Measurements from ENCODE around the gene FREM1. TPM values are rescaled to one million over a fixed set of nuclear protein-coding genes. Genes with fewer than 3 reads are reported as not detected.
A peak's percentile ranks its signal among the peaks of the same experiment; 100 is the strongest.

Gene FREM1
- polyA plus RNA-seq, 1 of the 3 experiments (the other 2 are of a cell fraction) = 0.26 TPM

DNA sequence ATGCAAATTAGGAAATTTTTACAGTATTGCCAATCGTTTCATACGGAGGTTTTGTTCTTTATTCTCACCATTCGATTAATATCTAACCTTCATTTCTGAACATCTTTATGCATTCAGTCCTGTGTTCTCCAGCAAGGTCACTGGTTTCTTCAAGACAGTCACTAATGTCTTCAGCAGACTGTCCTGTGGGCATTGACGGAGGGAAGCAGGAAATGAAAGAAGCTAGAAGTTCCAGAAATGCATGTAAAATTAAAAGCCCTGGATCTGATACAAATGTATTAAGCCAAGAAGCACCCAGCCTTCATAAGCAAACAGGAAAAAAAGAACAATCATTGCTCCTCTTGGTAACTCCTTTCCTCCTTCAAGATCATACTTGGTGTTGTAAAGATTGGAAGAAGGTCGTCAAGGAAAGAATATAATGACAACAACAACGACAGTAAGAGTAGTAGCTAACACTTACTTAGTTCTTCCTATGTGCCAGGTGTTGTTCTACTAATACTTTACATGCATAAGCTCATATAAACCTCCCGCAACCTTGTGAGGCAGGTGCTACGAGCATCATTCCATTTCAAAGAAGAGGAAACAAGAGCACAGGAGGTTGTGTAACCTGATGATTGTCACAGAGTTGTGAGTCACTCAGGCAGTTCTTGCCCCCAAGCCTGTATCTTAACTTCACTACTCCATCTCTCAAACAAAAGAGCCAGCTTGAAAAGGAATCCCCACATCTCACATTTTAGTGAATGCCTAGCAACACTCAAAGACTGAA, 127.8 kb downstream of the FREM1 start (continued):
- TF ChIP-seq, protein P1, sequence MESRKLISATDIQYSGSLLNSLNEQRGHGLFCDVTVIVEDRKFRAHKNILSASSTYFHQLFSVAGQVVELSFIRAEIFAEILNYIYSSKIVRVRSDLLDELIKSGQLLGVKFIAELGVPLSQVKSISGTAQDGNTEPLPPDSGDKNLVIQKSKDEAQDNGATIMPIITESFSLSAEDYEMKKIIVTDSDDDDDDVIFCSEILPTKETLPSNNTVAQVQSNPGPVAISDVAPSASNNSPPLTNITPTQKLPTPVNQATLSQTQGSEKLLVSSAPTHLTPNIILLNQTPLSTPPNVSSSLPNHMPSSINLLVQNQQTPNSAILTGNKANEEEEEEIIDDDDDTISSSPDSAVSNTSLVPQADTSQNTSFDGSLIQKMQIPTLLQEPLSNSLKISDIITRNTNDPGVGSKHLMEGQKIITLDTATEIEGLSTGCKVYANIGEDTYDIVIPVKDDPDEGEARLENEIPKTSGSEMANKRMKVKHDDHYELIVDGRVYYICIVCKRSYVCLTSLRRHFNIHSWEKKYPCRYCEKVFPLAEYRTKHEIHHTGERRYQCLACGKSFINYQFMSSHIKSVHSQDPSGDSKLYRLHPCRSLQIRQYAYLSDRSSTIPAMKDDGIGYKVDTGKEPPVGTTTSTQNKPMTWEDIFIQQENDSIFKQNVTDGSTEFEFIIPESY (IDR thresholded peaks at IDR 0.05; ENCODE audit: borderline replicate concordance, low read depth) = no peak
- TF ChIP-seq, protein P2, sequence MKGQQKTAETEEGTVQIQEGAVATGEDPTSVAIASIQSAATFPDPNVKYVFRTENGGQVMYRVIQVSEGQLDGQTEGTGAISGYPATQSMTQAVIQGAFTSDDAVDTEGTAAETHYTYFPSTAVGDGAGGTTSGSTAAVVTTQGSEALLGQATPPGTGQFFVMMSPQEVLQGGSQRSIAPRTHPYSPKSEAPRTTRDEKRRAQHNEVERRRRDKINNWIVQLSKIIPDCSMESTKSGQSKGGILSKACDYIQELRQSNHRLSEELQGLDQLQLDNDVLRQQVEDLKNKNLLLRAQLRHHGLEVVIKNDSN (IDR thresholded peaks at IDR 0.05; ENCODE audit: borderline replicate concordance, low read depth) = no peak
- TF ChIP-seq YY1 (IDR thresholded peaks at IDR 0.05; ENCODE audit: low read depth) (no peak), RAD21 (IDR thresholded peaks at IDR 0.05; ENCODE audit: low read length) (no peak)

DNA sequence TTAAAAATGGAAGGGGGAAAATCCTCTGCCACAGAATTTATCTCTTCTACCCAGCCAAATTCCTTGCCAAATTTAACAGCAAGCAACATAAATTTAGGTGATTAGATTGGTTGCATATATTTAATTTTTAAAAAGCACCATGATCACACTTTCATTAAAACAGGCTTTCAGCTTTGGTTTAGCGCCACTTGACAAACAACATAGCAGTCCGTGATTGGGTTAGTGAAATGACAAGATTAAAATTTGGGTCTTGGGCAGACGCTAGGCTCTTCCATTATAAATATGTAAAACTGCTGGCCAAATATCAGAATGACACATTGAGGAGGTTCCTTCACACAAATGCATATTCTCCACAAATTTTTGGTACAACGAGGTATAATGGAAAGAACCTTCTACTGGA, 129.5 kb downstream of the FREM1 start:
- Histone ChIP-seq H2AFZ (ENCODE audit: low read depth) (no peak overlapping the region; the same call in 1 of the 2 replicates), H3K4me2 (no peak overlapping the region), H3K9me3 (no peaks in the 10 kb centered on the region), H3K27me3 (ENCODE audit: insufficient read depth) (no peaks in the 10 kb centered on the region), H4K20me1 (ENCODE audit: insufficient read depth) (no peaks in the 10 kb centered on the region), H3K79me2 (ENCODE audit: insufficient read depth) (no peaks in the 10 kb centered on the region), H3K4me1 (ENCODE audit: control insufficient read depth in 1 of 2, insufficient read depth in 2 of 2, low read depth in 1 of 2, low read length in 1 of 2) (peaks cover 0 to 2% of the 10 kb centered on the region in 2 experiments; a peak in 1 of 4 replicates), H3F3A (replicated peaks; ENCODE audit: insufficient read depth) (no peaks in the 10 kb centered on the region), H3K9ac (no peak overlapping the region), H3K4me3 (ENCODE audit: low read depth in 2 of 2, low read length in 1 of 2) (no peak overlapping the region), H3K9me2 (no peaks in the 10 kb centered on the region), H3K36me3 (replicated peaks in 1 of 2; ENCODE audit: control insufficient read depth in 1 of 2, insufficient read depth in 2 of 2, low read length in 1 of 2) (no peaks in the 10 kb centered on the region), H3K27ac (ENCODE audit: low read depth in 2 of 2, low read length in 1 of 2) (no peak overlapping the region)
- TF ChIP-seq TEAD4 (IDR thresholded peaks at IDR 0.05; ENCODE audit: borderline replicate concordance, insufficient read depth) (no peak), FOXJ3 (CRISPR knock-in tag; IDR thresholded peaks at IDR 0.05) (no peak)
- POLR2A ChIA-PET = no interaction called here
- WGBS (ENCODE audit: low lambda C conversion rate) = 67% methylated on average over 4 of the region's 4 CpGs
- no peak for DNase-seq
- CTCF ChIA-PET = interaction anchor here (1.1 to 2.2 kb wide), 4 partner anchors 9 to 66 kb away, joined by 3 to 16 read pairs (median 3); no protein-coding TSS in a partner anchor

DNA sequence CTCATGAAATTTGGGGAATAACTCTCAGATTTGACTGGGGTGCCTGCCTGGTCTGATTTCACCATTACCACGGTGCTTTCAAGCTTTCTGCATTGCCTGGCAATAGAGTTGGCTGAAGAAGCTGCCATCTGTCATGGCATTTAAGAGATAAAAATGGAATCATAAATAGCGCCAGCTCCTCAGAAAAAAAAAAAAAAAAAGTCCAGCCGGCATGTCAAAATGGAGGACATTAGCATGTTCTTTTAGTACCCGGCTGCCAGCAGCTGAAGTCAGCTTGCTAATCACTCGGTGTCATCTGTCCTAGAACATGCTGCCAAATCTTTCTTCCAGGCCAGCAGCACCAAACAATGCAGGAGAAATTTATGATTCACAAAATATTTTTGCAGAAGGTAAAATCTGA, 130.0 kb downstream of the FREM1 start:
- POLR2A ChIA-PET = no interaction called here

More for the DNA sequence above, 130.0 kb downstream of the FREM1 start:
- Histone ChIP-seq H4K20me1 (ENCODE audit: insufficient read depth) (no peaks in the 10 kb centered on the region), H3K27ac (ENCODE audit: low read depth in 2 of 2, low read length in 1 of 2) (peak overlapping the region in 1 of 2 experiments; percentile 22; a peak in 1 of 4 replicates), H3K9me2 (no peaks in the 10 kb centered on the region), H3K36me3 (replicated peaks in 1 of 2; ENCODE audit: control insufficient read depth in 1 of 2, insufficient read depth in 2 of 2, low read length in 1 of 2) (no peaks in the 10 kb centered on the region), H3K9ac (no peak overlapping the region), H3K9me3 (no peaks in the 10 kb centered on the region), H3K79me2 (ENCODE audit: insufficient read depth) (no peaks in the 10 kb centered on the region), H3K27me3 (ENCODE audit: insufficient read depth) (no peaks in the 10 kb centered on the region), H2AFZ (ENCODE audit: low read depth) (no peak overlapping the region; the same call in 1 of the 2 replicates), H3K4me1 (ENCODE audit: control insufficient read depth in 1 of 2, insufficient read depth in 2 of 2, low read depth in 1 of 2, low read length in 1 of 2) (peaks cover 0 to 2% of the 10 kb centered on the region in 2 experiments; a peak in 1 of 4 replicates), H3K4me3 (ENCODE audit: low read depth in 2 of 2, low read length in 1 of 2) (no peak overlapping the region), H3K4me2 (no peak overlapping the region), H3F3A (replicated peaks; ENCODE audit: insufficient read depth) (no peaks in the 10 kb centered on the region)
- DNase-seq = peak; percentile 9
- TF ChIP-seq EZH2phosphoT487 (IDR thresholded peaks at IDR 0.05; ENCODE audit: borderline replicate concordance, low read depth) = no peak
- TF ChIP-seq YY1 (IDR thresholded peaks at IDR 0.05; ENCODE audit: low read depth) = no peak
- no peak for TF ChIP-seq POLR2AphosphoS5 (IDR thresholded peaks at IDR 0.05; ENCODE audit: low read depth, low read length)
- TF ChIP-seq, protein P3, sequence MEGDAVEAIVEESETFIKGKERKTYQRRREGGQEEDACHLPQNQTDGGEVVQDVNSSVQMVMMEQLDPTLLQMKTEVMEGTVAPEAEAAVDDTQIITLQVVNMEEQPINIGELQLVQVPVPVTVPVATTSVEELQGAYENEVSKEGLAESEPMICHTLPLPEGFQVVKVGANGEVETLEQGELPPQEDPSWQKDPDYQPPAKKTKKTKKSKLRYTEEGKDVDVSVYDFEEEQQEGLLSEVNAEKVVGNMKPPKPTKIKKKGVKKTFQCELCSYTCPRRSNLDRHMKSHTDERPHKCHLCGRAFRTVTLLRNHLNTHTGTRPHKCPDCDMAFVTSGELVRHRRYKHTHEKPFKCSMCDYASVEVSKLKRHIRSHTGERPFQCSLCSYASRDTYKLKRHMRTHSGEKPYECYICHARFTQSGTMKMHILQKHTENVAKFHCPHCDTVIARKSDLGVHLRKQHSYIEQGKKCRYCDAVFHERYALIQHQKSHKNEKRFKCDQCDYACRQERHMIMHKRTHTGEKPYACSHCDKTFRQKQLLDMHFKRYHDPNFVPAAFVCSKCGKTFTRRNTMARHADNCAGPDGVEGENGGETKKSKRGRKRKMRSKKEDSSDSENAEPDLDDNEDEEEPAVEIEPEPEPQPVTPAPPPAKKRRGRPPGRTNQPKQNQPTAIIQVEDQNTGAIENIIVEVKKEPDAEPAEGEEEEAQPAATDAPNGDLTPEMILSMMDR (IDR thresholded peaks at IDR 0.05) = no peak
- no peak for TF ChIP-seq CHD2 (IDR thresholded peaks at IDR 0.05; ENCODE audit: low read length, partially characterized antibody)
- WGBS (ENCODE audit: low lambda C conversion rate) = 30% methylated on average over 5 of the region's 5 CpGs
- CTCF ChIA-PET = interaction anchor here (1.1 to 2.2 kb wide), 4 partner anchors 9 to 66 kb away, joined by 3 to 16 read pairs (median 3); no protein-coding TSS in a partner anchor
